Activated naive CD4-positive, alpha-beta T cell treated with anti-CD3 and anti-CD28 coated beads, Interleukin-2, amount 50 U/mL, for 24 hours (primary cell): ENCODE measurements around the gene FKBP7.
A peak's percentile ranks its signal among the peaks of the same experiment; 100 is the strongest.
"Not testable (repeated sequence)": the region's sequence is repeated elsewhere in the genome, so short reads cannot be mapped to it uniquely, and the experiment has no call there.

ENCODE experiments used
- H3K27ac Mint-ChIP-seq: one replicate; pipeline ENCODE4 v1.8.0; 2021; ENCODE audit warnings: mild to moderate bottlenecking, mixed read lengths
- H3K27me3 Mint-ChIP-seq: one replicate; pipeline ENCODE4 v1.8.0; 2021; ENCODE audit warnings: mixed read lengths
- H3K36me3 Mint-ChIP-seq: one replicate; pipeline ENCODE4 v1.8.0; 2021; ENCODE audit warnings: mixed read lengths
- H3K4me1 Mint-ChIP-seq: one replicate; pipeline ENCODE4 v1.8.0; 2021; ENCODE audit warnings: mixed read lengths
- H3K4me3 Mint-ChIP-seq: one replicate; pipeline ENCODE4 v1.8.0; 2021; ENCODE audit warnings: mild to moderate bottlenecking, mixed read lengths
- H3K9me3 Mint-ChIP-seq: one replicate; pipeline ENCODE4 v1.8.0; 2021; ENCODE audit warnings: mixed read lengths

FKBP7 gene

DNA sequence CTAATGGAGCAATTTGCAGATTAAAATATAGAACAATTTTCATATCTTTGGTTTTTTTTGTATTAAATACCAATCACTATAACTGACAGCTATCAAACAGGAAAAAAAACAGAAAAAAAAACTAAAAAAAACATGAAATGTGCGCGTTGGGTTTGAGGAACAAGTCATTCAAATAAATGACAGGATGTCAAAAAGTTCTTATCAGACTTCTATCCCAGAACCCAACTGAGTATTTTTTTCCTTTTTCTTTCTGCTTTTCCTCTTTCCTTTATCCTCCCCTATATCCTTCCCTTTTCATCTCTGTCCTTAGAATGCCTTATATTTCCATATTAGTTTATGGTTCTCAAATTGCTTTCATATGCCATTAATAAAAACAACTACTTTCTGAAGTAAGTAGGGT, 41.7 kb downstream of the FKBP7 start:
- H3K36me3 Mint-ChIP-seq = peaks cover 31% of the 10 kb centered on the region
- H3K9me3 Mint-ChIP-seq = no peaks in the 10 kb centered on the region
- no peak overlapping the region for H3K4me3 Mint-ChIP-seq
- H3K27ac Mint-ChIP-seq = no peak overlapping the region
- H3K4me1 Mint-ChIP-seq = peaks cover 6% of the 10 kb centered on the region
- H3K27me3 Mint-ChIP-seq = no peaks in the 10 kb centered on the region

DNA sequence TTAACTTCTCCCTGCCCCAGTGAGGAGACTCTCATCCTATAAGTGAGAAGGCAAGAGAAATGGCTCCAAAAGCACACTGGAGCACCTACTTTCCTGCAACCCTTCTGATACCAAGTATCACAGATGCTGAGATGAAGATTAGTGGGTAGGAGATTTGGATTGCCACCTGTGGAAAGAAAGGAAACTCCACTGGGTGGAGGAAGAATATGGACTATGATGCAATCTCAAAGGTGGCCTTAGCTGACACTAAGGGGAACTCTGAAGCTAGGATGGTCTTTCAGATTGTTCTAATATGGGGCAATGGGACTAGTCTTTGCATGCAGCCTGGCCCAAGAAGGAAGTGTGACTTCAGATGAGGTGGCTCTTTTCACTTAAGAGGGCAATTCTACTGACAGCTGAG, 49.1 kb downstream of the FKBP7 start:
- Mint-ChIP-seq H3K27ac (no peak overlapping the region), H3K9me3 (peaks cover 4% of the 10 kb centered on the region), H3K27me3 (no peaks in the 10 kb centered on the region), H3K36me3 (peaks cover 37% of the 10 kb centered on the region), H3K4me3 (no peak overlapping the region), H3K4me1 (no peaks in the 10 kb centered on the region)

DNA sequence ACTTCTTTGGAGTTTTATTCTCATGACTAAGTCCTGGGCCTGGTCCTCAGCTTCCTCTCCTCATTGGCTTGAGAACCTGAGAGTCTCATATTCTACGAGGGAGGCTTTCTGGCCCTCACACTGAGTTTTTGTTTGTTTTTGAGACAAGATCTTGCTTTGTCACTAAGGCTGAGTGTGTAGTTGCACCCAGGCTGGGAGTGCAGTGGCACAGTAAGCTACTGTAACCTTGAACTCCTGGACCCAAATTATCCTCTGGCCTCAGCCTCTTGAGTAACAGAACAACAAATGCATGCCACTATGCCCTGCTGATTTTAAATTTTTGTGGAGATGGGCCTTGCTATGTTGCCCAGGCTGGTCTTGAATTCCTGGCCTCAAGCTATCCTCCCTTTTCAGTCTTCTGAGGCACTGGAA, 50.0 kb downstream of the FKBP7 start:
- Mint-ChIP-seq H3K4me1 (no peaks in the 10 kb centered on the region), H3K9me3 (peaks cover 6% of the 10 kb centered on the region), H3K4me3 (no peak overlapping the region), H3K27me3 (no peaks in the 10 kb centered on the region), H3K36me3 (peaks cover 39% of the 10 kb centered on the region), H3K27ac (peak overlapping the region; percentile 59)

DNA sequence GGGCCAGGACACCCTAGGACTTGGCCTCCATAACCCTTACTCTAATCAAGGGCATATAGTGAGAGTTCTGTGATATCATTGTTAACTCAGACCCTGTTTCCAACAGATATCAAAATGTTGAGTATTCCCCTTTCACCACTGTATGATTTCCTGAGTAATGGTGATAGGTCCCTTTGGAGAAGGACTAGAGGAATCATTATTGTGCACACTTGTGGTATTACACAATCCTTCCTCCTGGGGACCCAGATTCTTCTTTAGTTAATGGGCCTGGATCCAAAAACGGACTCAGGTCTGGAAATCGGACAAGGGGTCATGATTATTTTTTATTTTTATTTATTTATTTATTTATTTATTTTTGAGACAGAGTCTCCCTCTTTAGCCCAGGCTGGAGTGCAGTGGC, 50.9 kb downstream of the FKBP7 start:
- Mint-ChIP-seq H3K4me1 (no peaks in the 10 kb centered on the region), H3K27me3 (no peaks in the 10 kb centered on the region), H3K27ac (no peak overlapping the region), H3K4me3 (no peak overlapping the region), H3K36me3 (peaks cover 39% of the 10 kb centered on the region), H3K9me3 (peaks cover 6% of the 10 kb centered on the region)

DNA sequence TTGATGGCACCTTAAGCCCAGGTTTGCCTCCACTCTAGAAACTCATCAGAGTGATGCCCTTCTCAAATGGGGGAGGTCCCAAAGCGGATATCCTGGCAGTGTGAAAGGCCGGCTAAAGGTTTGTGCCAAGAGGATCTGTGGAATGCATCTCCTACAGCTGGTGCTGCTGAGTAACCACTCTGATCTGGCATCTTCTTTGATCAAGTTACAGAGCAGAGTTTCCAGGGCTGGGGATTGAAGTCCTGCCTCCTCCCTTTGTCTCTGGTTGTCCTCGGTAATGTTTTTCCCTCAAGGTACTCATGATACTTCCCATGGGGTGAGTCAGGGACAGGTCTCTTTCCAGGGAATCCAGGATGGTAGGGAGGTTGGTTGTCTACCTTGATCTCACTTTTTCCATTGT, 52.0 kb downstream of the FKBP7 start:
- Mint-ChIP-seq H3K36me3 (peaks cover 35% of the 10 kb centered on the region), H3K9me3 (peaks cover 6% of the 10 kb centered on the region), H3K4me1 (no peaks in the 10 kb centered on the region), H3K4me3 (no peak overlapping the region), H3K27ac (no peak overlapping the region), H3K27me3 (no peaks in the 10 kb centered on the region)

DNA sequence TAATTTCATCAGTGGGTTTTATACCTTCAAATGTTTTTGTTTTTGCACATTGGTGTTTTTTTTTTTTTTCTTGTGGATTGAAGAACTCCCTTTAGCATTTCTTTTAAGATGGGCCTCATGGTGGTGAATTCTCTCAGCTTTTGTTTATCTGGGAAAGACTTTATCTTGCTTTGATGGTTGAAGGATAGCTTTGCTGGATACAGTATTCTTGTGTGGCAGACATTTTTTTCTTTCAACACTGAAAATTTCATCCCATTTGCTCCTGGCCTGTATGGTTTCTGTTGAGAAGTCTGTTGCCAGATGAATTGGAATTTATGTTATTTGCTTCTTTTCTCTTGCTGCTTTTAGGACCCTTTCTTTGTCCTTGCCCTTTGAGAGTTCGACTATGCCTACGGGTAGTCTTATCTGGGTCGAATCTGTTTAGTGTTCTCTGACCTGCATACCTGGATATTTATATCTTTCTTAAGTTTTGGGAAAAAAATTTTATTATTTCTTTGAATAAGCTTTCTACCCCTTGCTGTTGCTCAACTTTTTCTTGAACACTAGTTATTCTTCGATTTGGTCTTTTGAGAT, 53.1 kb downstream of the FKBP7 start:
- H3K9me3 Mint-ChIP-seq = peaks cover 6% of the 10 kb centered on the region
- peaks cover 33% of the 10 kb centered on the region for H3K36me3 Mint-ChIP-seq
- no peak overlapping the region for H3K4me3 Mint-ChIP-seq
- no peaks in the 10 kb centered on the region for H3K4me1 Mint-ChIP-seq
- H3K27ac Mint-ChIP-seq = no peak overlapping the region
- no peaks in the 10 kb centered on the region for H3K27me3 Mint-ChIP-seq

DNA sequence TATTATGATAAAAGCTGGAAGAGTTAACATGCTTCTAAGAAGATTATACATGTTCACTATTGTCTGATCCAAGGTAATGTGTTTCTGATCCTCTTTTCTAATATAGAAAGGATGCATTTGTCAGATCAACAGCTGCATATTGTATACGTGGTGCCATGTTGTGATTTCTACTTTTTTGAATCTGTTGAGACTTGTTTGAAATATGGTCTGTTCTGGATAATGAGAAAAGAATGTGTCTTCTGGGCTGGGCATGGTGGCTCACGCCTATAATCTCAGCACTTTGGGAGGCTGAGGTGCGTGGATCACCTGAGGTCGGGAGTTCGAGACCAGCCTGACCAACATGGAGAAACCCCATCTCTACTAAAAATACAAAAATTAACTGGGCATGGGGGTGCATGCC, 54.7 kb downstream of the FKBP7 start:
- H3K36me3 Mint-ChIP-seq = peaks cover 28% of the 10 kb centered on the region
- not testable (repeated sequence) for H3K27ac Mint-ChIP-seq, H3K9me3 Mint-ChIP-seq, H3K4me3 Mint-ChIP-seq, H3K27me3 Mint-ChIP-seq, H3K4me1 Mint-ChIP-seq

DNA sequence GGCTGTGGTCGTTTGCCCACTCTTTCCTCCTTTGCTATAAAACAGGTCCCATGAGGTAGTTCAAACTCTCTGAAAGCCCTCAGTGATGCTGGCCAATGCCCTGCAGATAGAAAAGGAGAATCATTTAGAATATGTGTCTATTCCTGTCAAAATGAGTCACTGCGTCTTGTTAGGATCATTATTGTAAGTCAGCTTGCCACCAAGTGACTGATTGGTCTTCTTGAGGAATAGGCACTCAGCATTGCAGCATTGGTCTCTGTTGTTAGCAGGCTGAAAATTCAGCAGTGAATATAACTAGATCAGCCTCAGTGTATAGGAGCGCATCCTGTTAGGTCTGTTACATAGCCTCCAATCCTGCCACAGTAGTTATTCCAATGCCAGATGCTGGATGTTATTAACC, 56.3 kb downstream of the FKBP7 start:
- Mint-ChIP-seq H3K36me3 (peaks cover 21% of the 10 kb centered on the region), H3K4me1 (no peaks in the 10 kb centered on the region), H3K27ac (no peak overlapping the region), H3K27me3 (no peaks in the 10 kb centered on the region), H3K4me3 (no peak overlapping the region), H3K9me3 (peaks cover 6% of the 10 kb centered on the region)

DNA sequence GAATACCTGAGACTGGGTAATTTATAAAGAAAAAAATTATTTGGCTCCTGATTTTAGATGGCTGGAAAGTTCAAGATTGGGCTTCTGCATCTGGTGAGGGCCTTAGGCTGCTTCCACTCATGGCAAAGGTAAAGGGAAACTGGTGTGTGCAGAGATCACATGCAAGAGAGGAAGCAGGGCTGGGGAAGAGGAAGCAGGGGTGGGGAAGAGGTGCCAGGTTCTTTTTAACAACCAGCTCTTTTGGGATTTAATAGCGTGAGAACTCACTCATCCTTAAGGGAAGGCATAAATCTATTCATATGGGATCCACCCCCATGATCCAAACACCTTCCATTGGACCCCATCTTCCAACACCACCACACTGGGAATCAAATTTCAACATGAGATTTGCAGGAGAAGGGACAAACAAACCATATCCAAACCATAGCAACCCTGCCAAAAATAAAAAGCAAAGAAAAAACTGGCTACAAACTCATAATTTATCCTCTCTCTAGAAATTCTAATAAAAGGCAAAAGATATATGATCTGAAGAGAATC, 57.9 kb downstream of the FKBP7 start:
- no peak overlapping the region for H3K27ac Mint-ChIP-seq
- H3K36me3 Mint-ChIP-seq = peaks cover 7% of the 10 kb centered on the region
- H3K4me1 Mint-ChIP-seq = no peaks in the 10 kb centered on the region
- H3K27me3 Mint-ChIP-seq = no peaks in the 10 kb centered on the region
- H3K9me3 Mint-ChIP-seq = peaks cover 6% of the 10 kb centered on the region
- no peak overlapping the region for H3K4me3 Mint-ChIP-seq

DNA sequence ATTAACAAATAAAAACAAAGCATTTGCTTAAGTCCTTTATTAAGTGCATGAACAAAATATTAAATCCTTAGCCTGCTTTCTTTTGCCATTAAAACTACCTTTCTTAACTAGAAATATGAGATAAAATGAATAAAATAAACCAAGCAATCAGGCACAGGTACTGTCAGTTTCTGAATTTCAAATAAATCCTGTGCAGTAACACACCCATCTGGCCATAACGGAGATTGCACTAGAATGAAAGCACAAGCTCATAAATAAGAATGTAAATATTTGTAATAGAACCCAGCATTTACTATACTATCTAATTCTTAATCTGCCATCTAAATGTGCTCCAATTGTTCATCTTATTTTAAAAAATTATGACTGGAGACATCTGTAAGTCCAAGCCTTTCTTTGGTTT, 59.3 kb downstream of the FKBP7 start:
- Mint-ChIP-seq H3K27ac (no peak overlapping the region), H3K9me3 (no peaks in the 10 kb centered on the region), H3K36me3 (peaks cover under 1% of the 10 kb centered on the region), H3K4me1 (peaks cover 11% of the 10 kb centered on the region), H3K27me3 (no peaks in the 10 kb centered on the region), H3K4me3 (no peak overlapping the region)

DNA sequence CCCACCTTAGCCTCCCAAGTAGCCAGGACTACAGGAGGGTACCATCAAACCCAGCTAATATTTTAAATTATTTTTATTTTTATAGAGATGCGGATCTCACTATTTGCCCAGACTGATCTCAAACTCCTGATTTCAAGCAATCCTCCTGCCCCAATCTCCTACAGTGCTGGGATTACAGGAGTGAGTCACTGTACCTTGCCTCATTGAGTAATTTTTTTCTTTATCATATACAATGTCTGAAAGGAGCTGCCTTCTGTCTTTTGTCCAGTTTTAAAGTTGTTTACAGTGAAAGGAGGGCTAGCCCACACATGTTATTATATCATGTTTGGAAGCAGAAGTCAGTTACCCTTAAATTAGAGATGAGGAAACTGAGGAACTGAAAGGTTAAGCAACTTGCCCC, 60.0 kb downstream of the FKBP7 start:
- H3K27ac Mint-ChIP-seq = no peak overlapping the region
- no peak overlapping the region for H3K4me3 Mint-ChIP-seq
- no peaks in the 10 kb centered on the region for H3K36me3 Mint-ChIP-seq
- no peaks in the 10 kb centered on the region for H3K27me3 Mint-ChIP-seq
- peaks cover 14% of the 10 kb centered on the region for H3K4me1 Mint-ChIP-seq
- H3K9me3 Mint-ChIP-seq = no peaks in the 10 kb centered on the region

DNA sequence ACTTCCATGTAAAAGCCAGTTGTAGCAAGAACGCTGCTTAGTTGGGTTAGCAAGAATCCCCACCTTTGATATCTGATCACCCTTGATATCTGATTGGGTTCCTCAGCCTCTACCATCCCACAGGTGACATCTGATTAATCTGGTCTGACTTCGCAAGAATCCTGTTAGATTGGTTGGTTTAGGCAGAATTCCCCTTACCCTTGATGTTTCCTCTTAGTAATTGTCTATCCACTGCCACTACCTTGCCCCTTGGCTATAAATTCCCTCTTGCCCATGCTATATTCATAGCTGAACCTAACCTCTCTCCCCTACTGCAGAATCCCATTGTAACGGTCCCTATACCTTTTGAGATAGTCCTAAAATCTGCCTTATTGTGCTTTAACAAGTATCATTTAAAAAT, 60.5 kb downstream of the FKBP7 start:
- Mint-ChIP-seq H3K27me3 (no peaks in the 10 kb centered on the region), H3K4me1 (peaks cover 18% of the 10 kb centered on the region), H3K36me3 (no peaks in the 10 kb centered on the region), H3K27ac (no peak overlapping the region), H3K9me3 (no peaks in the 10 kb centered on the region), H3K4me3 (no peak overlapping the region)

DNA sequence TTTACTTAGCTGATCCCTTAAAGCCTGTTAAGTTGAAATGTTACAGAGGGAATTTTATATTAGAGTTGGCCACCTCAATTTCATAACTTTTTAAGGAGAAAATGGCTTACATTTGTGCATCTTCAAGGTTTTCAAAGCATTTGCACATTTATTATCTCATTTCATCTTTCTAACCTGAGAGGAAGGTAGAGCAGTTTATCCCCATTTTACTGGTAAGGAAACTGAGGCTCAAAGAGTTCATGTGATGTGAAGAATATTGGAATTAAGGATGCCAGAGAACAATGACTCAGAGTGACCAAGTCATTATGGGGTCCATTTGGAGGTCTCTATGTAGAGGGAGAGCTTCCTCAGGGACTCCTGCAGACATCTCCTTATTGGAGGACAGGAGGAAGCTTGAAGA, 62.4 kb downstream of the FKBP7 start:
- H3K9me3 Mint-ChIP-seq = no peaks in the 10 kb centered on the region

DNA sequence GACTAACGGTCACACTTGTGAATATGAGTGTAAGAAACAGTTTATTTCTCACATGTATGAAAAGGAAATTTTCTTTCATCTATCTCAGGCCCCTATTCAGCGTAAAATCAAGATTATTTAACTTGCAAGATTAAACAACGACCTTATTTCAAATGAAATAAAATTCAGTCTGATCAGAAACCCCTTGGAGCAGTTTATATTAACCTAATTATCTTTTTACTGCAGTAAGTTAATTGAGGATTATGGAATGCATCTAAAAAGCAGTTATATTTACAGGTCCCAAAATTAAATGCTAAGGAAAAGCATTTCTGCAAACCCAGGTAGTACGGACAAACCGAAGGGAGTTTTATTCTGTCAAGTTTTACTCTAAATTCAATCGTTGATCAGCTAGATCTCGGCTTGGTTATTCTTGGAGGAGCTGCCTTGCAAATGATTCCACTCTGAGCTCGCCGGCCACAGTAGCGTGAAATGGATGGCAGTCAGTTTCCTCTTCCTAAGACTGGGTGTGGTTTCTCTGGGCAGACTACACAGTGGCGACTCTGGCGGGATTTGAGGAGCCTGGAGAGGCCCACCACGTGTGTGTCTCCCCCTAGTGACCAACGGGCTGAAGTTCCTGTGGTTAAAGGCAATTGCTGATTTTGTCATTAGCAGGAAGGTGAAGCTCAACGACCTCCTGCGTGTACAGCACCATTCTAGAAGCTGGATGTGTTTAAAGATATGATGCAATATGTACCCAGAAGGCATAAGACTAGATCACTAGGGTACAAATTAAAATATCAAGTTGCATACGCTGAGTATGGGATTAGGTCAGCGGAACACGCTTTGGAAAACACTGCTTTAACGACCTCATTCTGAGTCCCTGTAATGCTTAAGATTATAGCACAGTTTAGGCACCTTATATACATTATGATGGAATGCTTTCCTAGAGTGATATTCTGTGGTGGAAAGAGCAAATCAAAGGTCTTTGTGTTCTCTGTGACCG, 63.8 kb downstream of the FKBP7 start:
- Mint-ChIP-seq H3K4me1 (peaks cover 18% of the 10 kb centered on the region), H3K27me3 (peaks cover 2% of the 10 kb centered on the region), H3K9me3 (no peaks in the 10 kb centered on the region), H3K27ac (peak overlapping the region; percentile 97), H3K4me3 (peak overlapping the region; percentile 91), H3K36me3 (no peaks in the 10 kb centered on the region)

More for the DNA sequence above, 62.4 kb downstream of the FKBP7 start:
- Mint-ChIP-seq H3K4me1 (peaks cover 18% of the 10 kb centered on the region), H3K27me3 (no peaks in the 10 kb centered on the region), H3K36me3 (no peaks in the 10 kb centered on the region), H3K4me3 (no peak overlapping the region), H3K27ac (no peak overlapping the region)
